GM18505 (cell line): Measurements from ENCODE around the gene GABRR3.

Experiments
- ATAC-seq: cut with Tn5 transposase; IDR thresholded peaks from one replicate; pipeline ENCODE4 v1.9.1; 2021; ENCODE audit not compliant: unreplicated experiment
- POLR2A ChIP-seq: IDR thresholded peaks from 4 replicates; pipeline ENCODE4 v1.6.1; 2011; ENCODE audit warnings: borderline replicate concordance; ENCODE audit not compliant: insufficient read depth, insufficient read length; ENCODE audit errors: extremely low read depth

The GABRR3 gene

DNA sequence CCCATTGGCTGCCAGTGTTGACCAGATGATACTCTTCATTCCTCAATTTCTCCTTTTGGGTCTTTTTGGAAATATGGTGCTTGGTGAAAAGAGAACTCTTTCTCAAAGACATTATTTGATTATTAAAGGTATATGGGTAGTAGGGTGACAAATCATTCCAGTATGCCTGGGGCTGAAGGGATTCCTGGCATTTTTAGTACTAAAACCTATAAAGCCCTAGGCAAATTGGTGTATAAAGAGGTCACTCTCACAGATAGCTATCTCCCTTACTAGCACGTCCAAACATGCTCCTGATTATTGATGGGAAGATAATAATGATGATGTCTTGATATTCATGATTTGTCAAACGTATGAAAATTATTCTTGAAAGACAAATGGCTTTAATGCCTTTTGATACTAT, 1.1 kb downstream of the GABRR3 start:
- no peak for ATAC-seq
- TF ChIP-seq POLR2A: no peak

DNA sequence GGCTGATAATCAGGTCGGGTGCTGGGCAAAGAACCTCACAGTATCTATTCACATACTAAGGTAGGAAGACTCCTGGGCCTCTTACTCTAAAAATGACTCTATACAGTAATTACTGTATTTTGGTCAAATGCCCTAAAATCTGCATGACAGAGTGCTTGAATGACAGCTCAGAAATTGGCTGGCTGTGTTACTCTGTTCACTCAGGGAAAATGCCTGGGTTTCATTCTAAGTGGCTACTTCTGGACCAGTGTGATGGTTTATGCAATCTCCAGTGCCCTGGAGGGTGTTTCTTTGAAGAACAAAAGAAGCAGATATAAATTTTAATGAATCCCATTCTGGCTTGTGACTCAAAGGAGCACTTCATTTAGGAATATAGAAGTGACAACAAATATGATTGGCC, 2.2 kb downstream of the GABRR3 start:
- TF ChIP-seq POLR2A: no peak
- ATAC-seq: no peak

DNA sequence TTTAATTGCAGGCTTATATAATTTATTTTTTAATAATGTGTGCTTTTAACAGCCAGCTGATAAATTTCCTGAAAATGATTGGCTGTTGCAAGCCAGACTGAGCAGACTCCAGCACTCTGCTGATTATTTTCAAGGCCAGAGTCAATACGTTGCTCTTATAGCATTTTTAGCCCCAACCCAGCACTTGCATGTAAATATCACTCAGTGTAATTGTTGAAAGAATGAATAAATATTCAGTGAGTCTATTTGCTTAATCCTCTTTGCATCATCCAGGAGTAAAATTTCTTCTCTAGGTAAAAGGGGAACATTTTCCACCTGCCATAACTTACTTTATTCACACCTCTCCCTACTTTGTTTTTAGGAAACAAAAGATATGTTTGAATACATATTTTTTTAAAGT, 2.9 kb downstream of the GABRR3 start:
- ATAC-seq: no peak
- no peak for TF ChIP-seq POLR2A

- ATAC-seq: no peak
- TF ChIP-seq POLR2A: no peak
Measured at GRCh38 chr3:98029083-98029482, 6.0 kb downstream of the GABRR3 start.

- no peak for ATAC-seq
- no peak for TF ChIP-seq POLR2A
Measured at GRCh38 chr3:98027085-98027446, 8.0 kb downstream of the GABRR3 start.

DNA sequence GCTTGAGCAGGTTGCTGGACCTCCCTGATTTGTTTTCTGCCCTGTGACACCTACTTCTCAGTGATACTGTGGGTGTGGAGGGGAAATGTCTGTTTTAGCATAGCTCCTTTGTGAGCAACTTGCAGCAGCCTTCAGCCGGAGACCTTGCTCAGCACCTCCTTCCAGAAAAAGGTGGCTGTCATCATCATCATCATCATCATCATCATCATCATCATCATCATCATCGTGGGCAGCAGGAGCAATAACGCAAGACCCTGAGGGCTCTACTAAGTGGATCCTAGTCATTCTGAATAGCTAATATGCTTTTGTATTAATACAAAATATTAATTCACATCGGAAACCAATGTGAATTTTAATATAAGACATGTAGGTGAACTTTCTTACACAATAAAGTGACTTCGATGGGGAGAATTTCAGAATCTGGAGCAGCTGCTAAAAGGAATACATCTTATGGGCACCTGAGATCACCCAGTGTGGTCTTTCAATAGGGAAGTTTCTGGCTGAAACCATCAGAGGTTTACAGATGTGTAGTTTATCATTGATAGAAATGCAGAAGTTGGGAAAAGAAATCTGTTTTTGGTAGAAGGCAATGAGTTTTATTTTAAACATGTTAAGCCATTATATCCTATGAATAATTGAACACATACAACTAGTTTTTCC, 8.6 kb downstream of the GABRR3 start:
- peak; percentile 56 for ATAC-seq
- TF ChIP-seq POLR2A: no peak

DNA sequence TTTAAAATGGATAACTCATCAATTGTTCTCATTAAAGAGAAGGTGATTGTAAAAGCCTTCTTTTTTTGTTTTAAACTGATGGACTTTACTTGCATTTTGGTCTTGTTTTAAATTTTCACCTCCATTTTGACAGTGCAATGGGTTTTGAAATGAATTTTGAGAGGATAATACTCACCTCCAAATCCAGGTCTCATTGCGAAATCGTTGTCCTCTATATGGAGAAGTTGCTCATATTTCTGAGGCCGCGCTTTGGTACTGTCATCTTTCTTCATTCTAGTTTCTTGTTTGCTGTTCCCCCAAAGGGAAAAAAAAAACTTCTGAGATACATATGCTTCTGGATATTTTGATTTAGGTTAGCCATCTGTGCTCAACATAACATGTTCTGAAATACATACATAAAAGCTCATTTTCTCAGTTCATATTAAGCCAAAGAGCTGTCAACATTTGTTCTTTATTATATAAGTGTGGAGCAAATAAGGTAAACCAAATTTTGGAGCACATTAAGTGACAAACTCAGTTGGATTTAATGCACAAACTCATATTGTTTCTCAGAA, 9.6 kb downstream of the GABRR3 start:
- no peak for ATAC-seq
- no peak for TF ChIP-seq POLR2A

- peak; percentile 57 for ATAC-seq
- no peak for TF ChIP-seq POLR2A
Measured at GRCh38 chr3:98022978-98023820, 11.9 kb downstream of the GABRR3 start.

DNA sequence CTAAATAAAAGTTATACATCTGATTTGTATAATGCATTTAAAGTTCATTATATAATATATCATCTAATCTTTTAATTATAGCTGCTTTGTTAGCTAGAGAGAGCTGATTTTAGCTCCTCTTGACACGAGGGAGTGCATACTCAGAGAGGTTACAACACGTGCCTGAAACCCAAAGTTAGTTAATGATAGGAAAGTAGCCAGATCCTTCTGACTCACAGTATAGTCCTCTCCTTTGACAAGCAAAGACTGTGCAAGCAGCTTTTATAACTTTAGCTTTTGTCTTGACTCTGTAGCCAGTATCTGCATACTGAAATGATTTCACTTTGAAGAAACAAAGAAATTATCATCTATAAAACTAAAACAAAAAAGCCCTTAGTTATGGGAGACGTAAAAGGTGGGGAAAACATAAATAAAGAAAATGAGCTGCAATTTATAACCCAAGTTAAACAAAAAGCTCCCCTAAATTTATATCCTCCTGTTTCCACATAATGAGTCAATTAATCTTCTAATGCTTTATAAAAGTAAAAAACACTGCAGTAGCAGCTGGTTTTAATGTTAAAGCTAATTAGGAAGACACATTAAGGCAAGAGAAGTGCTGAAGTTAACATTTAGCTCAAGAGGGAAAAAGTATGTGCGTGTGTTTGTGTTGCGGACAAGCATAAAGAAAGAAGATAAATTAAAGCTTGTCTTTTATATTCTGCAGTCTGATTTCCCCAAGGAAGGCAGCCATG, 13.1 kb downstream of the GABRR3 start:
- ATAC-seq: no peak
- TF ChIP-seq POLR2A: no peak

DNA sequence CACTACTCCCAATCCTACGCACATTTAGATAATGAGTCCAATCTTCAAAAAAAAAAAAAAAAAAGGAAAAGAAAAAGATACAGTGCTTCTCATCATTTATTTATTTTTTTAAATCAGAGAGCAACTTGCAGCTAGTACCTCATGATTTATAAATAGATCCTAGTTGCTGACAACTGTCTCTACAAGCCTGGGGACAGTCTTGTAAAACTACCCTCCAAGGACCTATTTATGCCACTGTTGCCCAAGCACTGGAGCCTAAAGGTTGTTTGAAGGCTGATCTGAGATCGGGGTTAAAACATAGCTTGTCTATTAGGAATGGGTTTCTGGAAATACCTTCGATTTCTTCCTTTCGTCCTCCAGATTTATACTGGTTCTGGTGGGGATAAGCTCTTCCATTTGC, 14.7 kb downstream of the GABRR3 start:
- no peak for TF ChIP-seq POLR2A
- no peak for ATAC-seq

- TF ChIP-seq POLR2A: no peak
- no peak for ATAC-seq
Measured at GRCh38 chr3:98018301-98018700, 16.8 kb downstream of the GABRR3 start.

GRCh38 chr3:98014268-98014585, 20.9 kb downstream of the GABRR3 start:
- no peak for TF ChIP-seq POLR2A
- ATAC-seq: no peak

DNA sequence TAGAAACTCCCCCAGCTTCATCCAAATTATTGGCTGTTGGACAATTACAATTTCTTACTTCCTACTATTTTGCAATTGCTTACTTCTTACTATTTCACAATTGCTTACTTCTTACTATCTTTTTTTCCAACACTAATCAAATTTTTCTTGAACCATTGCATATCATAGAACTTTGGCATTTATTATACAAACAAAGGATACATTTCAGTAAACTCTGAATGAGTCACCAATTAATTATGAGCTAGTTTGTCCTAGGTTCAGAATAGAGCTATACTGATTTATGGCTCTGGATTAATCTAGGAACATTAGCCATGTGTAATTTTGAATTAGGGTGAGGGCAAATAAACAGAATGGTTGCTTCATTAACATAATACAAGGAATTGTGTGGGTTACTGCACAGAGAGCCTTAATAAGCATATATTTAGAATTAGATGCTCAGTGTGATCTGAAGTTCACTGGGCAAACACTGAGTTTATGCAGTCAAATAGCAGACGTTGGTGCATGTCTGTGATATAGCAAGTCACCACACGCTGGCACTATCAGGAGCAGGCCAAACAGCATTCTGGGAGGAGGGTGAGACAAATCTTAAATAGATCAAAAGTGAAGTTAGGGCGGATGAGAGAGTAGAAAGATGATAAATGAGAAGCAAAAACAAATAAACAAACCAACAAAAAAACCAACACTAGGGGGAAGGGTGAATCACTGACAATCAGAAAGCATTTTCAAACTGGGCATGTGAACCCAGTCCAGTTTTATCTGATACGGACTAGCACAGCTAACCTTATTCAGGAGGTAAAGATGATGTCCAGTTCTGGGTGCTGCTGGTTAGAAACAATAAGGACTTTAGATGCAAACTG, 21.5 kb downstream of the GABRR3 start:
- TF ChIP-seq POLR2A: no peak
- ATAC-seq: no peak
